ENCODE measurements around the gene LRP1B.
"Not testable (repeated sequence)": the region's sequence is repeated elsewhere in the genome, so short reads cannot be mapped to it uniquely, and the experiment has no call there.

The LRP1B gene

GRCh38 chr2:142104134-142104758 lies 26.6 kb downstream of the LRP1B start:
- no peak for DNase-seq (ENCODE audit: low read depth in 3 of 3, low spot score in 1 of 3)

GRCh38 chr2:142100970-142101369 lies 29.8 kb downstream of the LRP1B start:
- no peak for DNase-seq (ENCODE audit: low read depth in 3 of 3, low spot score in 1 of 3)

GRCh38 chr2:142100139-142100873 lies 30.5 kb downstream of the LRP1B start:
- DNase-seq (ENCODE audit: low read depth in 3 of 3, low spot score in 1 of 3) = no peak

GRCh38 chr2:142097711-142098110 lies 33.1 kb downstream of the LRP1B start:
- no peak for DNase-seq (ENCODE audit: low read depth in 3 of 3, low spot score in 1 of 3)

GRCh38 chr2:142095647-142096046 lies 35.2 kb downstream of the LRP1B start:
- DNase-seq (ENCODE audit: low read depth in 3 of 3, low spot score in 1 of 3) = no peak

- no peak for DNase-seq (ENCODE audit: low read depth in 3 of 3, low spot score in 1 of 3)
These were observed 36.6 kb downstream of the LRP1B start for GRCh38 chr2:142094233-142094632.

- DNase-seq (ENCODE audit: low read depth in 3 of 3, low spot score in 1 of 3) = no peak
These were observed 42.7 kb downstream of the LRP1B start for GRCh38 chr2:142088058-142088568.

GRCh38 chr2:142087585-142087984 lies 43.2 kb downstream of the LRP1B start:
- not testable (repeated sequence) for DNase-seq (ENCODE audit: low read depth in 3 of 3, low spot score in 1 of 3)

- DNase-seq (ENCODE audit: low read depth in 3 of 3, low spot score in 1 of 3) = no peak
These were observed 48.4 kb downstream of the LRP1B start for GRCh38 chr2:142082368-142082767.

- DNase-seq (ENCODE audit: low read depth in 3 of 3, low spot score in 1 of 3) = no peak
These were observed 54.5 kb downstream of the LRP1B start for GRCh38 chr2:142076317-142076716.

GRCh38 chr2:142075826-142076225 lies 55.0 kb downstream of the LRP1B start:
- DNase-seq (ENCODE audit: low read depth in 3 of 3, low spot score in 1 of 3) = no peak

GRCh38 chr2:142069251-142069888 lies 61.4 kb downstream of the LRP1B start:
- DNase-seq (ENCODE audit: low read depth in 3 of 3, low spot score in 1 of 3) = no peak

GRCh38 chr2:142065700-142066099 lies 65.1 kb downstream of the LRP1B start:
- DNase-seq (ENCODE audit: low read depth in 3 of 3, low spot score in 1 of 3) = no peak

GRCh38 chr2:142065156-142065555 lies 65.7 kb downstream of the LRP1B start:
- DNase-seq (ENCODE audit: low read depth in 3 of 3, low spot score in 1 of 3) = no peak

GRCh38 chr2:142061733-142062132 lies 69.1 kb downstream of the LRP1B start:
- DNase-seq (ENCODE audit: low read depth in 3 of 3, low spot score in 1 of 3) = no peak

- no peak for DNase-seq (ENCODE audit: low read depth in 3 of 3, low spot score in 1 of 3)
These were observed 72.7 kb downstream of the LRP1B start for GRCh38 chr2:142058149-142058548.

- no peak for DNase-seq (ENCODE audit: low read depth in 3 of 3, low spot score in 1 of 3)
These were observed 74.0 kb downstream of the LRP1B start for GRCh38 chr2:142056784-142057183.

GRCh38 chr2:142052220-142052863 lies 78.5 kb downstream of the LRP1B start:
- no peak for DNase-seq (ENCODE audit: low read depth in 3 of 3, low spot score in 1 of 3)

- no peak for DNase-seq (ENCODE audit: low read depth in 3 of 3, low spot score in 1 of 3)
These were observed 82.2 kb downstream of the LRP1B start for GRCh38 chr2:142048581-142048980.

- no peak for DNase-seq (ENCODE audit: low read depth in 3 of 3, low spot score in 1 of 3)
These were observed 85.2 kb downstream of the LRP1B start for GRCh38 chr2:142045641-142046040.

- no peak for DNase-seq (ENCODE audit: low read depth in 3 of 3, low spot score in 1 of 3)
These were observed 86.6 kb downstream of the LRP1B start for GRCh38 chr2:142044197-142044596.

All from stimulated activated CD4-positive, alpha-beta T cell treated with anti-CD3 and anti-CD28 coated beads, TNF-alpha, amount 100 ng/mL, for 1 hour (primary cell).